ENCODE data around the gene SRGAP2B.
"Not testable (repeated sequence)": the region's sequence is repeated elsewhere in the genome, so short reads cannot be mapped to it uniquely, and the experiment has no call there.

The SRGAP2B gene

GRCh38 chr1:144998134-144998980 lies 96.8 kb downstream of the SRGAP2B start:
- DNase-seq (ENCODE audit: low read depth) = not testable (repeated sequence)

- DNase-seq (ENCODE audit: low read depth) = not testable (repeated sequence)
Observed at GRCh38 chr1:144995833-144996410, 99.2 kb downstream of the SRGAP2B start.

GRCh38 chr1:144992915-144993314 lies 102.2 kb downstream of the SRGAP2B start:
- DNase-seq (ENCODE audit: low read depth) = not testable (repeated sequence)

- DNase-seq (ENCODE audit: low read depth) = not testable (repeated sequence)
Observed at GRCh38 chr1:144990611-144991010, 104.5 kb downstream of the SRGAP2B start.

- not testable (repeated sequence) for DNase-seq (ENCODE audit: low read depth)
Observed at GRCh38 chr1:144987131-144987530, 108.0 kb downstream of the SRGAP2B start.

GRCh38 chr1:144986171-144986860 lies 108.8 kb downstream of the SRGAP2B start:
- not testable (repeated sequence) for DNase-seq (ENCODE audit: low read depth)

- DNase-seq (ENCODE audit: low read depth) = not testable (repeated sequence)
Observed at GRCh38 chr1:144985550-144986170, 109.5 kb downstream of the SRGAP2B start.

GRCh38 chr1:144982802-144983525 lies 112.2 kb downstream of the SRGAP2B start:
- not testable (repeated sequence) for DNase-seq (ENCODE audit: low read depth)

- DNase-seq (ENCODE audit: low read depth) = not testable (repeated sequence)
Observed at GRCh38 chr1:144981157-144981556, 114.0 kb downstream of the SRGAP2B start.

- not testable (repeated sequence) for DNase-seq (ENCODE audit: low read depth)
Observed at GRCh38 chr1:144979960-144980595, 115.0 kb downstream of the SRGAP2B start.

- not testable (repeated sequence) for DNase-seq (ENCODE audit: low read depth)
Observed at GRCh38 chr1:144977856-144978255, 117.3 kb downstream of the SRGAP2B start.

- not testable (repeated sequence) for DNase-seq (ENCODE audit: low read depth)
Observed at GRCh38 chr1:144971936-144972335, 123.2 kb downstream of the SRGAP2B start.

GRCh38 chr1:144966488-144966887 lies 128.6 kb downstream of the SRGAP2B start:
- DNase-seq (ENCODE audit: low read depth) = not testable (repeated sequence)

GRCh38 chr1:144964765-144965164 lies 130.4 kb downstream of the SRGAP2B start:
- not testable (repeated sequence) for DNase-seq (ENCODE audit: low read depth)

GRCh38 chr1:144964186-144964585 lies 130.9 kb downstream of the SRGAP2B start:
- not testable (repeated sequence) for DNase-seq (ENCODE audit: low read depth)

- DNase-seq (ENCODE audit: low read depth) = not testable (repeated sequence)
Observed at GRCh38 chr1:144963571-144963970, 131.6 kb downstream of the SRGAP2B start.

GRCh38 chr1:144961604-144962583 lies 133.2 kb downstream of the SRGAP2B start:
- DNase-seq (ENCODE audit: low read depth) = not testable (repeated sequence)

GRCh38 chr1:144960929-144961488 lies 134.1 kb downstream of the SRGAP2B start:
- DNase-seq (ENCODE audit: low read depth) = not testable (repeated sequence)

GRCh38 chr1:144948390-144948789 lies 146.7 kb downstream of the SRGAP2B start:
- DNase-seq (ENCODE audit: low read depth) = not testable (repeated sequence)
